Prostate gland (tissue), 2 donors: ENCODE measurements around the gene RNF44.

Source experiments
- CTCF ChIP-seq, 4 experiments: fragments of 200-600 bp in 2 of 4; fragments of 450-650 bp in 2 of 4; sonication (generic) in 2 of 4; IDR thresholded peaks; 1 replicate in 3 of 4; 2 replicates in 1 of 4; pipeline ENCODE4 v1.5.1; 2016 to 2019; ENCODE audit warnings: antibody characterized with exemption in 4 of 4, mild to moderate bottlenecking in 2 of 4, moderate library complexity in 2 of 4
- POLR2A ChIP-seq: fragments of 450-650 bp; IDR thresholded peaks from one replicate; pipeline ENCODE4 v1.6.1; 2016; ENCODE audit warnings: antibody characterized with exemption, mild to moderate bottlenecking
- POLR2AphosphoS5 ChIP-seq: sonication (generic); formaldehyde crosslinking; IDR thresholded peaks from one replicate; pipeline ENCODE4 v1.6.1; 2017; ENCODE audit warnings: antibody characterized with exemption

- no peak for TF ChIP-seq CTCF (IDR thresholded peaks at IDR 0.05)
- no peak for TF ChIP-seq POLR2A
- TF ChIP-seq POLR2AphosphoS5, result no peak
Measured at GRCh38 chr5:176561259-176561658, 24.1 kb upstream of the RNF44 start.
